Dendritic cell treated with granulocyte-macrophage colony-stimulating factor and Interleukin-4, amounts not matched to agents 40 ng/mL and 50 ng/mL, for 4 days (primary cell): ENCODE data around the gene TMEM91.

Experiments used
- H3K27ac Mint-ChIP-seq: one replicate; pipeline ENCODE4 v1.8.0; 2022; ENCODE audit warnings: mild to moderate bottlenecking, mixed read lengths
- H3K27me3 Mint-ChIP-seq: one replicate; pipeline ENCODE4 v1.8.0; 2022; ENCODE audit warnings: mild to moderate bottlenecking, mixed read lengths
- H3K36me3 Mint-ChIP-seq: one replicate; pipeline ENCODE4 v1.8.0; 2022; ENCODE audit warnings: low read depth, mixed read lengths
- H3K4me1 Mint-ChIP-seq: one replicate; pipeline ENCODE4 v1.8.0; 2022; ENCODE audit warnings: low read depth, mixed read lengths
- H3K4me3 Mint-ChIP-seq: one replicate; pipeline ENCODE4 v1.8.0; 2022; ENCODE audit warnings: mild to moderate bottlenecking, moderate library complexity, mixed read lengths
- H3K9me3 Mint-ChIP-seq: one replicate; pipeline ENCODE4 v1.8.0; 2022; ENCODE audit warnings: mixed read lengths
- intact Hi-C: fragments of 100-400 bp; cut with micrococcal nuclease; formaldehyde crosslinking; loops from one replicate; pipeline ENCODE4 v1.15.0; 2022

Gene TMEM91

GRCh38 chr19:41376241-41376997 is at the start of gene TMEM91:
Gene TMEM91, plus strand, starts transcription at chr19:41376533. Its CDS starts 1,777 bp downstream, at chr19:41378310.
- Mint-ChIP-seq H3K36me3 (peaks cover 15% of the 10 kb centered on the region), H3K4me3 (peak within 1 kb of the TSS; percentile 78), H3K27ac (peak within 1 kb of the TSS; percentile 74), H3K4me1 (peaks cover 58% of the 10 kb centered on the region), H3K27me3 (no peaks in the 10 kb centered on the region), H3K9me3 (no peaks in the 10 kb centered on the region)
- intact Hi-C loops = no loop called here

GRCh38 chr19:41327076-41327575 is 49.2 kb upstream of the TMEM91 start:
- peaks cover 98% of the 10 kb centered on the region for H3K36me3 Mint-ChIP-seq
- H3K27me3 Mint-ChIP-seq = no peaks in the 10 kb centered on the region
- intact Hi-C loops = loop anchor here (10.0 kb wide), 1 partner anchor 108 kb away; the partner anchor contains the start of gene DMAC2
- H3K4me1 Mint-ChIP-seq = peaks cover 91% of the 10 kb centered on the region
- no peaks in the 10 kb centered on the region for H3K9me3 Mint-ChIP-seq
- peak overlapping the region; percentile 76 for H3K4me3 Mint-ChIP-seq
- H3K27ac Mint-ChIP-seq = peak overlapping the region; percentile 98

GRCh38 chr19:41327576-41328156 is 48.7 kb upstream of the TMEM91 start:
- H3K9me3 Mint-ChIP-seq = no peaks in the 10 kb centered on the region
- intact Hi-C loops = loop anchor here (10.0 kb wide), 1 partner anchor 107 kb away; the partner anchor contains the start of gene DMAC2
- peaks cover 98% of the 10 kb centered on the region for H3K36me3 Mint-ChIP-seq
- no peaks in the 10 kb centered on the region for H3K27me3 Mint-ChIP-seq
- H3K4me1 Mint-ChIP-seq = peaks cover 87% of the 10 kb centered on the region
- peak overlapping the region; percentile 98 for H3K27ac Mint-ChIP-seq
- peak overlapping the region; percentile 76 for H3K4me3 Mint-ChIP-seq

GRCh38 chr19:41328157-41328841 is 48.0 kb upstream of the TMEM91 start:
- H3K27ac Mint-ChIP-seq = peak overlapping the region; percentile 98
- H3K27me3 Mint-ChIP-seq = no peaks in the 10 kb centered on the region
- peak overlapping the region; percentile 76 for H3K4me3 Mint-ChIP-seq
- intact Hi-C loops = loop anchor here (10.0 kb wide), 1 partner anchor 107 kb away; the partner anchor contains the start of gene DMAC2
- no peaks in the 10 kb centered on the region for H3K9me3 Mint-ChIP-seq
- H3K36me3 Mint-ChIP-seq = peaks cover 98% of the 10 kb centered on the region
- peaks cover 86% of the 10 kb centered on the region for H3K4me1 Mint-ChIP-seq

GRCh38 chr19:41328842-41329225 is 47.5 kb upstream of the TMEM91 start:
- H3K36me3 Mint-ChIP-seq = peaks cover 98% of the 10 kb centered on the region
- H3K27me3 Mint-ChIP-seq = no peaks in the 10 kb centered on the region
- peak overlapping the region; percentile 76 for H3K4me3 Mint-ChIP-seq
- H3K27ac Mint-ChIP-seq = peak overlapping the region; percentile 98
- intact Hi-C loops = loop anchor here (1.0 to 10.0 kb wide), 2 partner anchors 24 to 106 kb away; partner anchors contain the start of genes DMAC2 and TGFB1
- peaks cover 86% of the 10 kb centered on the region for H3K4me1 Mint-ChIP-seq
- H3K9me3 Mint-ChIP-seq = no peaks in the 10 kb centered on the region

- H3K4me1 Mint-ChIP-seq = peaks cover 86% of the 10 kb centered on the region
- peaks cover 88% of the 10 kb centered on the region for H3K36me3 Mint-ChIP-seq
- H3K27me3 Mint-ChIP-seq = no peaks in the 10 kb centered on the region
- no peak overlapping the region for H3K4me3 Mint-ChIP-seq
- intact Hi-C loops = no loop called here
- H3K9me3 Mint-ChIP-seq = no peaks in the 10 kb centered on the region
- H3K27ac Mint-ChIP-seq = peak overlapping the region; percentile 59
These were observed 45.9 kb upstream of the TMEM91 start for GRCh38 chr19:41330481-41330880.

GRCh38 chr19:41330946-41331678 is 45.2 kb upstream of the TMEM91 start:
- Mint-ChIP-seq H3K9me3 (no peaks in the 10 kb centered on the region), H3K27ac (peak overlapping the region; percentile 59), H3K27me3 (no peaks in the 10 kb centered on the region), H3K4me3 (no peak overlapping the region), H3K36me3 (peaks cover 88% of the 10 kb centered on the region), H3K4me1 (peaks cover 82% of the 10 kb centered on the region)
- intact Hi-C loops = no loop called here

- H3K4me3 Mint-ChIP-seq = no peak overlapping the region
- no peaks in the 10 kb centered on the region for H3K27me3 Mint-ChIP-seq
- intact Hi-C loops = no loop called here
- peaks cover 74% of the 10 kb centered on the region for H3K4me1 Mint-ChIP-seq
- peaks cover 88% of the 10 kb centered on the region for H3K36me3 Mint-ChIP-seq
- peak overlapping the region; percentile 9 for H3K27ac Mint-ChIP-seq
- H3K9me3 Mint-ChIP-seq = no peaks in the 10 kb centered on the region
These were observed 44.3 kb upstream of the TMEM91 start for GRCh38 chr19:41332000-41332399.

- Mint-ChIP-seq H3K4me1 (peaks cover 72% of the 10 kb centered on the region), H3K36me3 (peaks cover 90% of the 10 kb centered on the region), H3K27me3 (no peaks in the 10 kb centered on the region), H3K4me3 (no peak overlapping the region), H3K9me3 (no peaks in the 10 kb centered on the region), H3K27ac (peak overlapping the region; percentile 13)
- intact Hi-C loops = no loop called here
These were observed 43.9 kb upstream of the TMEM91 start for GRCh38 chr19:41332468-41332867.

- Mint-ChIP-seq H3K27me3 (no peaks in the 10 kb centered on the region), H3K36me3 (peaks cover 90% of the 10 kb centered on the region), H3K27ac (peak overlapping the region; percentile 83), H3K4me3 (peak overlapping the region; percentile 46), H3K9me3 (no peaks in the 10 kb centered on the region), H3K4me1 (peaks cover 62% of the 10 kb centered on the region)
- intact Hi-C loops = no loop called here
These were observed 41.5 kb upstream of the TMEM91 start for GRCh38 chr19:41334793-41335192.

- Mint-ChIP-seq H3K9me3 (no peaks in the 10 kb centered on the region), H3K27me3 (no peaks in the 10 kb centered on the region), H3K36me3 (peaks cover 90% of the 10 kb centered on the region), H3K4me3 (no peak overlapping the region), H3K27ac (peak overlapping the region; percentile 83), H3K4me1 (peaks cover 61% of the 10 kb centered on the region)
- intact Hi-C loops = no loop called here
These were observed 40.9 kb upstream of the TMEM91 start for GRCh38 chr19:41335467-41335866.

GRCh38 chr19:41339936-41340335 is 36.4 kb upstream of the TMEM91 start:
- intact Hi-C loops = no loop called here
- peaks cover 97% of the 10 kb centered on the region for H3K36me3 Mint-ChIP-seq
- H3K27ac Mint-ChIP-seq = no peak overlapping the region
- H3K9me3 Mint-ChIP-seq = no peaks in the 10 kb centered on the region
- H3K27me3 Mint-ChIP-seq = no peaks in the 10 kb centered on the region
- H3K4me1 Mint-ChIP-seq = peaks cover 58% of the 10 kb centered on the region
- no peak overlapping the region for H3K4me3 Mint-ChIP-seq

- intact Hi-C loops = no loop called here
- Mint-ChIP-seq H3K9me3 (no peaks in the 10 kb centered on the region), H3K4me3 (no peak overlapping the region), H3K4me1 (peaks cover 49% of the 10 kb centered on the region), H3K36me3 (peaks cover 100% of the 10 kb centered on the region), H3K27ac (peak overlapping the region; percentile 26), H3K27me3 (no peaks in the 10 kb centered on the region)
These were observed 34.5 kb upstream of the TMEM91 start for GRCh38 chr19:41341669-41342490.
